GM12878 (cell line): ENCODE results near the gene FEN1. TPM values are rescaled to one million over a fixed set of nuclear protein-coding genes. Genes with fewer than 3 reads are reported as not detected.

Experiments used
- ATAC-seq: fragments of 200-7000 bp; cut with Tn5 transposase; 3 replicates; pipeline ENCODE4 v1.9.1; 2020; ENCODE audit warnings: mild to moderate bottlenecking, moderate library complexity
- BruUV-seq: library from RNA; stranded (reverse); fragments of 400-500 nt; replicated peaks from 2 replicates; lab custom pipeline; 2021; lab: Mats Ljungman, UMichigan
- CTCF ChIA-PET: fragments of 300-600 bp; sonication (Branson Sonifier 250); formaldehyde crosslinking; extraction: SDS; loops from one replicate; lab custom pipeline; 2021; ENCODE audit warnings: inconsistent platforms; lab: Yijun Ruan, JAX
- POLR2A ChIA-PET: fragments of 350-600 bp; formaldehyde crosslinking; extraction: SDS; loops from one replicate; lab custom pipeline; 2021; ENCODE audit warnings: inconsistent platforms; lab: Charles Lee
- RAD21 ChIA-PET: fragments of 300-600 bp; sonication (Branson Sonifier 250); formaldehyde crosslinking; loops from one replicate; lab custom pipeline; 2023; ENCODE audit warnings: antibody characterized with exemption; ENCODE audit not compliant: unreplicated experiment; lab: Charles Lee
- SMC1A ChIA-PET: fragments of 300-600 bp; sonication (Branson Sonifier 250); formaldehyde crosslinking; loops from one replicate; lab custom pipeline; 2023; ENCODE audit not compliant: unreplicated experiment, uncharacterized antibody; lab: Charles Lee
- DNase-seq: peaks from one replicate; pipeline ENCODE4 v3.0.0-alpha.2; 2011; ENCODE audit warnings: low read depth, low spot score
- FAIRE-seq: peaks from 3 replicates; lab custom pipeline; 2011; peaks lifted over from hg19 to GRCh38; lab: Jason Lieb, UNC
- H2AFZ ChIP-seq: 2 replicates; pipeline ENCODE4 v1.6.0; 2011; ENCODE audit warnings: low read depth, low read length, control low read depth; ENCODE audit not compliant: control insufficient read depth
- H3K27ac ChIP-seq: 2 replicates; pipeline ENCODE4 v1.5.1; 2011; ENCODE audit warnings: control low read depth; ENCODE audit not compliant: control insufficient read depth, insufficient read depth
- H3K27me3 ChIP-seq, 2 experiments: replicated peaks in 1 of 2; 2 replicates each; pipeline versions ENCODE4 v1.6.0 to v1.6.1; 2011; ENCODE audit warnings: low read length in 1 of 2; ENCODE audit not compliant: control insufficient read depth in 2 of 2, insufficient read depth in 2 of 2
- H3K36me3 ChIP-seq, 2 experiments: 2 replicates each; pipeline ENCODE4 v1.5.1; 2011; ENCODE audit warnings: low read length in 1 of 2; ENCODE audit not compliant: control insufficient read depth in 2 of 2, insufficient read depth in 2 of 2
- H3K4me1 ChIP-seq: 2 replicates; pipeline ENCODE4 v1.6.1; 2011; ENCODE audit warnings: mild to moderate bottlenecking, low read length, moderate library complexity, mixed read lengths; ENCODE audit not compliant: control insufficient read depth, insufficient read depth
- H3K4me2 ChIP-seq: 2 replicates; pipeline ENCODE4 v1.6.0; 2011; ENCODE audit warnings: control low read depth; ENCODE audit not compliant: control insufficient read depth, insufficient read depth
- H3K4me3 ChIP-seq: fragments of 200-600 bp; sonication (generic); 2 replicates; pipeline ENCODE4 v1.5.1; 2016
- H3K79me2 ChIP-seq: 2 replicates; pipeline ENCODE4 v1.6.0; 2011; ENCODE audit warnings: low read length; ENCODE audit not compliant: control insufficient read depth, insufficient read depth
- H3K9ac ChIP-seq: 2 replicates; pipeline ENCODE4 v1.8.0; 2011; ENCODE audit warnings: low read length, control low read depth, mixed read lengths; ENCODE audit not compliant: control insufficient read depth, insufficient read depth
- H3K9me3 ChIP-seq: replicated peaks from 3 replicates; pipeline ENCODE4 v1.5.1; 2011; ENCODE audit warnings: mild to moderate bottlenecking, low read length; ENCODE audit not compliant: control insufficient read depth, insufficient read depth
- H4K20me1 ChIP-seq: 2 replicates; pipeline ENCODE4 v1.6.0; 2011; ENCODE audit not compliant: control insufficient read depth, insufficient read depth
- BCL11A ChIP-seq: IDR thresholded peaks from 2 replicates; pipeline ENCODE4 v1.6.1; 2011; ENCODE audit warnings: low read depth, low read length
- CHD2 ChIP-seq: IDR thresholded peaks from 2 replicates; pipeline ENCODE4 v1.6.1; 2011; ENCODE audit warnings: low read depth, low read length, improper control_type of control experiment, borderline replicate concordance
- CHD4 ChIP-seq: fragments of 200-600 bp; sonication (generic); IDR thresholded peaks from 2 replicates; pipeline ENCODE4 v1.6.1; 2016; ENCODE audit warnings: mild to moderate bottlenecking
- RBBP5 ChIP-seq: fragments of 200-600 bp; sonication (generic); conservative IDR thresholded peaks from 2 replicates; pipeline ENCODE4 v1.6.1; 2016
- RCOR1 ChIP-seq: conservative IDR thresholded peaks from 2 replicates; pipeline ENCODE4 v1.6.1; 2012; ENCODE audit warnings: low read depth, low read length, improper control_type of control experiment
- SMAD1 ChIP-seq: fragments of 450-650 bp; IDR thresholded peaks from 2 replicates; pipeline ENCODE4 v1.6.1; 2018; ENCODE audit warnings: mild to moderate bottlenecking, low read depth; ENCODE audit not compliant: partially characterized antibody
- ZBED1 ChIP-seq: IDR thresholded peaks from 2 replicates; pipeline ENCODE4 v1.6.1; 2016; ENCODE audit warnings: borderline replicate concordance
- WGBS: methylation state at CpG from one replicate; pipeline ENCODE4 v1.1.6; 2016; ENCODE audit warnings: low lambda C conversion rate; ENCODE audit not compliant: insufficient replicate concordance, insufficient coverage; ENCODE audit errors: missing lambda C conversion rate; 5-methylcytosine and 5-hydroxymethylcytosine counted together
- in situ Hi-C: fragments of 300-500 bp; cut with MboI; formaldehyde crosslinking; loops from 9 replicates; pipeline ENCODE4 v1.14.3; 2018; ENCODE audit warnings: mixed read lengths
- intact Hi-C: fragments of 100-400 bp; cut with micrococcal nuclease; formaldehyde crosslinking; loops from one replicate; pipeline ENCODE4 v1.14.2; 2022; ENCODE audit not compliant: unreplicated experiment
- polyA plus RNA-seq, 11 experiments: library from polyadenylated mRNA; depleted of rRNA in 4 of 11; unstranded in 6 of 11; stranded (reverse) in 5 of 11; fragments of >200 nt; fragmentation: Nextera tagmentation in 4 of 11; fragmentation: Illumina TruSeq in 1 of 11; extraction: Ambion mirVana in 4 of 11; extraction: Trizol in 1 of 11; gene quantifications; 1 replicate in 1 of 11; 2 replicates in 10 of 11; pipeline versions ENCODE4 v1.2.1 to v1.2.3, GENCODE V29; 2011 to 2016; ENCODE audit warnings: inconsistent platforms in 2 of 11, missing spikeins in 2 of 11, low read depth in 1 of 11
- total RNA-seq, 4 experiments: library from RNA; depleted of rRNA in 3 of 4; stranded (reverse); fragments of >200 nt in 3 of 4; fragmentation: Illumina TruSeq in 1 of 4; extraction: Trizol in 1 of 4; gene quantifications; 2 replicates each; pipeline versions ENCODE4 v1.2.1 to v1.2.3, GENCODE V29; 2013 to 2021
- TF ChIP-seq, protein P1 (sequence below): IDR thresholded peaks from 2 replicates; pipeline ENCODE4 v1.6.1; 2012; ENCODE audit warnings: improper control_type of control experiment, low read depth, low read length; ENCODE audit not compliant: insufficient replicate concordance

The FEN1 gene
- total and polyA plus RNA-seq, 10 of the 15 experiments (the other 5 are each of a cell fraction or from before 2014, with no cell fraction given): 54.8 to 282 (median 125) TPM

DNA sequence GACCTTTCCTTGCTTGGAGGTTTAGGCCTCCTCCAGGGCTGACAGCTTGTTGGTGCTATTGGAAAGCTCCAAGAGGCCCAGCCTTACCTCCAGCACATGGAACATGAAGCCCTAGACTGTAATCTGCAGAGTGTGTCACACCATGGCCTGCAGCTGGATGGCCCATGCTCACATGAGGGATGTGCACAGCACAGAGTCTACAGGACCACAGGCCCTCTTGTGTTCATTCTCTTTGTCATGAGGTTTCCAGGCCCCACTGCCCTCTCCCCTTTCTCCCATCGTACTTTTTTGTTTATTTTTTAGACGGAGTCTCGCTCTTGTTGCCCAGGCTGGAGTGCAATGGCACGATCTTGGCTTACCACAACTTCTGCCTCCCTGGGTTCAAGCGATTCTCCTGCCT is 14.1 kb downstream of the FEN1 start:
- ChIA-PET CTCF (interaction anchor here (1.0 to 3.9 kb wide), 5 partner anchors 10 to 301 kb away, joined by 3 to 39 read pairs (median 4); no protein-coding TSS in a partner anchor), RAD21 (interaction anchor here (1.1 to 3.7 kb wide), 3 partner anchors 8 to 59 kb away, joined by 3 to 19 read pairs (median 3); no protein-coding TSS in a partner anchor), POLR2A (interaction anchor here (0.9 to 2.4 kb wide), 2 partner anchors 8 to 27 kb away, joined by 4 to 8 read pairs; no protein-coding TSS in a partner anchor), SMC1A (interaction anchor here (1.1 to 1.8 kb wide), 6 partner anchors 8 to 277 kb away, joined by 3 to 10 read pairs (median 4); partner anchors contain the start of gene TMEM258)
- H3K27ac ChIP-seq: no peak overlapping the region
- H3K4me1 ChIP-seq: no peaks in the 10 kb centered on the region
- DNase-seq: no peak
- no peaks in the 10 kb centered on the region for H3K79me2 ChIP-seq
- 98% methylated on average over 5 of the region's 5 CpGs for WGBS
- H4K20me1 ChIP-seq: no peaks in the 10 kb centered on the region
- TF ChIP-seq SMAD1 (no peak), ZBED1 (no peak), CHD4 (no peak), RCOR1 (no peak), CHD2 (no peak), BCL11A (no peak), RBBP5 (no peak)
- TF ChIP-seq, protein P1, sequence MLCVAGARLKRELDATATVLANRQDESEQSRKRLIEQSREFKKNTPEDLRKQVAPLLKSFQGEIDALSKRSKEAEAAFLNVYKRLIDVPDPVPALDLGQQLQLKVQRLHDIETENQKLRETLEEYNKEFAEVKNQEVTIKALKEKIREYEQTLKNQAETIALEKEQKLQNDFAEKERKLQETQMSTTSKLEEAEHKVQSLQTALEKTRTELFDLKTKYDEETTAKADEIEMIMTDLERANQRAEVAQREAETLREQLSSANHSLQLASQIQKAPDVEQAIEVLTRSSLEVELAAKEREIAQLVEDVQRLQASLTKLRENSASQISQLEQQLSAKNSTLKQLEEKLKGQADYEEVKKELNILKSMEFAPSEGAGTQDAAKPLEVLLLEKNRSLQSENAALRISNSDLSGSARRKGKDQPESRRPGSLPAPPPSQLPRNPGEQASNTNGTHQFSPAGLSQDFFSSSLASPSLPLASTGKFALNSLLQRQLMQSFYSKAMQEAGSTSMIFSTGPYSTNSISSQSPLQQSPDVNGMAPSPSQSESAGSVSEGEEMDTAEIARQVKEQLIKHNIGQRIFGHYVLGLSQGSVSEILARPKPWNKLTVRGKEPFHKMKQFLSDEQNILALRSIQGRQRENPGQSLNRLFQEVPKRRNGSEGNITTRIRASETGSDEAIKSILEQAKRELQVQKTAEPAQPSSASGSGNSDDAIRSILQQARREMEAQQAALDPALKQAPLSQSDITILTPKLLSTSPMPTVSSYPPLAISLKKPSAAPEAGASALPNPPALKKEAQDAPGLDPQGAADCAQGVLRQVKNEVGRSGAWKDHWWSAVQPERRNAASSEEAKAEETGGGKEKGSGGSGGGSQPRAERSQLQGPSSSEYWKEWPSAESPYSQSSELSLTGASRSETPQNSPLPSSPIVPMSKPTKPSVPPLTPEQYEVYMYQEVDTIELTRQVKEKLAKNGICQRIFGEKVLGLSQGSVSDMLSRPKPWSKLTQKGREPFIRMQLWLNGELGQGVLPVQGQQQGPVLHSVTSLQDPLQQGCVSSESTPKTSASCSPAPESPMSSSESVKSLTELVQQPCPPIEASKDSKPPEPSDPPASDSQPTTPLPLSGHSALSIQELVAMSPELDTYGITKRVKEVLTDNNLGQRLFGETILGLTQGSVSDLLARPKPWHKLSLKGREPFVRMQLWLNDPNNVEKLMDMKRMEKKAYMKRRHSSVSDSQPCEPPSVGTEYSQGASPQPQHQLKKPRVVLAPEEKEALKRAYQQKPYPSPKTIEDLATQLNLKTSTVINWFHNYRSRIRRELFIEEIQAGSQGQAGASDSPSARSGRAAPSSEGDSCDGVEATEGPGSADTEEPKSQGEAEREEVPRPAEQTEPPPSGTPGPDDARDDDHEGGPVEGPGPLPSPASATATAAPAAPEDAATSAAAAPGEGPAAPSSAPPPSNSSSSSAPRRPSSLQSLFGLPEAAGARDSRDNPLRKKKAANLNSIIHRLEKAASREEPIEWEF: no peak
- no peak for ATAC-seq
- no peaks in the 10 kb centered on the region for H3K9me3 ChIP-seq
- in situ Hi-C loops (no loop called here), intact Hi-C loops (no loop called here)
- H3K4me2 ChIP-seq: no peak overlapping the region
- no peak overlapping the region for H3K4me3 ChIP-seq
- FAIRE-seq: no peak
- peaks cover 7 to 9% of the 10 kb centered on the region in 2 experiments for H3K36me3 ChIP-seq
- H3K27me3 ChIP-seq: no peaks in the 10 kb centered on the region
- BruUV-seq: no TSS peak
- no peak overlapping the region for H3K9ac ChIP-seq
- H2AFZ ChIP-seq: no peak overlapping the region
